Uterus (tissue), 2 donors: Measurements from ENCODE around the gene VAV3.

Experiments used
- CTCF ChIP-seq, 4 experiments: fragments of 200-600 bp in 2 of 4; fragments of 450-650 bp in 2 of 4; sonication (generic) in 2 of 4; IDR thresholded peaks; one replicate each; pipeline ENCODE4 v1.5.1; 2016 to 2019; ENCODE audit warnings: antibody characterized with exemption in 4 of 4, mild to moderate bottlenecking in 2 of 4, moderate library complexity in 1 of 4
- POLR2A ChIP-seq, 2 donors: fragments of 450-650 bp; IDR thresholded peaks; one replicate each; pipeline ENCODE4 v1.6.1; 2016; ENCODE audit warnings: antibody characterized with exemption in 2 of 2, mild to moderate bottlenecking in 1 of 2, moderate library complexity in 1 of 2

GRCh38 chr1:107604825-107605224, 360.2 kb downstream of the VAV3 start:
- TF ChIP-seq CTCF (IDR thresholded peaks at IDR 0.05) (no peak), POLR2A (IDR thresholded peaks at IDR 0.05) (no peak)
